Skeletal muscle tissue (tissue), 4 donors: Measurements from ENCODE around the gene STAMBP. TPM values are rescaled to one million over a fixed set of nuclear protein-coding genes. Genes with fewer than 3 reads are reported as not detected.

Source experiments
- H3K27ac ChIP-seq: one replicate; pipeline ENCODE4 v1.7.0; 2013; ENCODE audit warnings: mild to moderate bottlenecking, low read depth, low read length, inconsistent platforms
- H3K27me3 ChIP-seq, 3 donors: one replicate each; pipeline ENCODE4 v1.7.0; 2013; ENCODE audit warnings: low read length in 3 of 3; ENCODE audit not compliant: control insufficient read depth in 3 of 3, insufficient read depth in 3 of 3
- H3K36me3 ChIP-seq, 3 donors: one replicate each; pipeline ENCODE4 v1.7.0; 2013; ENCODE audit warnings: low read length in 3 of 3; ENCODE audit not compliant: control insufficient read depth in 3 of 3, insufficient read depth in 3 of 3
- H3K4me1 ChIP-seq, 3 donors: one replicate each; pipeline ENCODE4 v1.7.0; 2013; ENCODE audit warnings: low read length in 3 of 3, mild to moderate bottlenecking in 3 of 3; ENCODE audit not compliant: control insufficient read depth in 3 of 3, insufficient read depth in 3 of 3
- H3K4me3 ChIP-seq, 3 donors: one replicate each; pipeline ENCODE4 v1.7.0; 2013; ENCODE audit warnings: low read length in 3 of 3
- H3K9ac ChIP-seq, 3 donors: one replicate each; pipeline ENCODE4 v1.7.0; 2013; ENCODE audit warnings: low read length in 3 of 3, mild to moderate bottlenecking in 3 of 3, moderate library complexity in 2 of 3, low read depth in 1 of 3
- H3K9me3 ChIP-seq, 3 donors: one replicate each; pipeline ENCODE4 v1.7.0; 2013; ENCODE audit warnings: low read length in 3 of 3; ENCODE audit not compliant: control insufficient read depth in 3 of 3
- total RNA-seq: library from RNA; depleted of rRNA; stranded (reverse); fragments of >200 nt; gene quantifications from one replicate; pipeline ENCODE4 v1.2.3, GENCODE V29; 2014
- donor health status: Osteomylitis.

Gene STAMBP
- total RNA-seq, 1 donor from 2014 or later, result 12.0 TPM

DNA sequence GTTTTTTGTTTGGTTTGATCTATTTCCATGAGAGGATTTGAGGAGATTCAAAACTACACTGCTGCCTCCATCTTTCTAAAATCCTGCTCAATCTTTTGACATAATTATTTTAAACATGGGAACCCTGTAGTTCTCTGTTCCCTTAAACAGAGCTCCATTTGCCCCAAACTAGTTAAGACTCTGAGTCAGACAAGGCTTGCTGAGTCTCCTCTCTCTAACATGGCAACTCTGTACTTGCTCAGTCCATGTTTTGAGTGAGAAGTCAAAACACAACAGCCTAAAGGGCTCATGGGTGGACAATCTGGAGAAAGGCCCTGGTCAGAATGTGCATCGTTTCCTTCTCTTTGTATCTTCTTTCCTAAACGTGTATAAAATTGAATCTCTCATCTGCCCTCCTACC lies 7.1 kb upstream of the STAMBP start:
- no peaks in the 10 kb centered on the region for H3K36me3 ChIP-seq
- no peaks in the 10 kb centered on the region for H3K4me1 ChIP-seq
- no peaks in the 10 kb centered on the region for H3K9me3 ChIP-seq
- H3K27me3 ChIP-seq, result peaks cover 0 to 3% (median 0%) of the 10 kb centered on the region in 3 donors
- no peak overlapping the region for H3K27ac ChIP-seq
- no peak overlapping the region for H3K9ac ChIP-seq
- no peak overlapping the region for H3K4me3 ChIP-seq

DNA sequence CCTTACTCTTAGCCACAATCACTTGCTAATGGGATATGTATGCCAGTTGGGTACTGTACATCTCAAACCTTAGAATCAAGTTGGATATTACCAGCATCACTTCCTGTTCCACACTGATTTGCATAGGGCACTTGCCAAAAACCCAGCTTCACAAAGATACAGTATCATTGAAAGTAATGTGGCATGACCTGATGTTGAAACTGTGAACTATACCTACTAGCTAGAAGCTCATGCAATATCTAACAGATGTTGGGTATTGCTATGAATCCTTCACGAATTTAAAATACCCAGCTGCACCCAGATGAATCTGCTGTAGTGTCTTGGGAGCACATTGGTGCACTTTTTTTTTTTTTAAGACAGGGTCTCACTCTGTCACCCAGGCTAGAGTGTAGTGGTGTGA lies 6.5 kb upstream of the STAMBP start:
- H3K9me3 ChIP-seq, result no peaks in the 10 kb centered on the region
- H3K4me3 ChIP-seq, result no peak overlapping the region
- no peak overlapping the region for H3K27ac ChIP-seq
- no peak overlapping the region for H3K9ac ChIP-seq
- H3K4me1 ChIP-seq, result no peaks in the 10 kb centered on the region
- H3K27me3 ChIP-seq, result peaks cover 0 to 3% (median 0%) of the 10 kb centered on the region in 3 donors
- no peaks in the 10 kb centered on the region for H3K36me3 ChIP-seq

DNA sequence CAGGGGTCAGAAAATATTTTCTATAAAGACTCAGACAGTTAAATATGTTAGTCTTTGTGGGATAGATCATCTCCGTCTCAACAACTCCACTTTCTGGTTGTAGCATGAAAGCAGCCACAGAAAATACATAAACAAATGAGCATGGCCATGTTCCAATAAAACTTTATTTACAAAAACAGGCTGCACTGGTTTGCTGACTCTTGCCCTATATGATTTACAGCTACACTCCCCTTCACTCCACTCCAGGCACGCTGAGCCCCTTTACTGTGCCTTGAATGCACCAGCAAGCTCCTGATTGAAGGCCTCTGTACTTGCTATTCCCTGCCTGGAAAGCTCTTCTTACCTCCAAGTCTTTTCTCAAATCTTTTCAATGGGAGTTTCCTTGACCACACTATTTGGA lies 5.8 kb upstream of the STAMBP start:
- no peak overlapping the region for H3K9ac ChIP-seq
- H3K27ac ChIP-seq, result no peak overlapping the region
- no peaks in the 10 kb centered on the region for H3K36me3 ChIP-seq
- peaks cover 0 to 3% (median 0%) of the 10 kb centered on the region in 3 donors for H3K27me3 ChIP-seq
- H3K9me3 ChIP-seq, result no peaks in the 10 kb centered on the region
- no peak overlapping the region for H3K4me3 ChIP-seq
- H3K4me1 ChIP-seq, result peaks cover under 1 to 2% (median under 1%) of the 10 kb centered on the region in 3 donors

GRCh38 chr2:73823416-73823815 lies 5.3 kb upstream of the STAMBP start:
- H3K4me1 ChIP-seq, result peaks cover 3 to 6% (median 5%) of the 10 kb centered on the region in 3 donors
- peaks cover 0 to 3% (median 0%) of the 10 kb centered on the region in 3 donors for H3K27me3 ChIP-seq
- H3K9me3 ChIP-seq, result no peaks in the 10 kb centered on the region
- no peak overlapping the region for H3K27ac ChIP-seq
- no peaks in the 10 kb centered on the region for H3K36me3 ChIP-seq
- H3K9ac ChIP-seq, result no peak overlapping the region
- no peak overlapping the region for H3K4me3 ChIP-seq

DNA sequence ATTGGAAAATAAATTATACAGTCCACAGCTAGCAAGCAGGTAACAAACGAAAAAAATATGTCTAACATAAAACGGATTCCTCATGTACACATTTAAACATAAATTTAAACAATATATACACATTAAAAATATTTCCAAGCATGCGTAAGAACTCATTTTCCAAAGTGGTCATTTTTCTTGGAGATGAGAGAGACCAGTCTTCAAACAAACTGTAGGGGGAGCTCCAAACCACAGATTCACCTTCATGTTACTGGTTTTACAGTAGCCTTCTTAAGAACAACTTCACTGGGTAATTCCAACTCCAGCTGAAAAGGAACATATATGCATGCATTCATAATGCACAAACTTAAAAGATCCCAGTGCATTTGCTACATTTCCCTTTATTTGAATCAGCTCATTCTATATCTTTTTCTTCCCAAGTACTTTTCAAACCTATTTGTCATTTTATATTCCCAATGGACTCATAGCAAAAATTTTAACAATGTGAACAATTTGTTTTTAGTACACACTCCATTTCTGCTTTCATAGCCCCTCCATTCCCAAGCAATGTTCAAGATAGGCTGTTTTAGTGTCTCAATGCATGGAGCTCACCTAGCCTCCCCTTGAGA lies 4.7 kb upstream of the STAMBP start:
- H3K4me3 ChIP-seq, result no peak overlapping the region
- H3K27me3 ChIP-seq, result peaks cover 0 to 3% (median 0%) of the 10 kb centered on the region in 3 donors
- peaks cover 3 to 7% (median 5%) of the 10 kb centered on the region in 3 donors for H3K4me1 ChIP-seq
- H3K27ac ChIP-seq, result no peak overlapping the region
- H3K36me3 ChIP-seq, result no peaks in the 10 kb centered on the region
- no peaks in the 10 kb centered on the region for H3K9me3 ChIP-seq
- H3K9ac ChIP-seq, result no peak overlapping the region

DNA sequence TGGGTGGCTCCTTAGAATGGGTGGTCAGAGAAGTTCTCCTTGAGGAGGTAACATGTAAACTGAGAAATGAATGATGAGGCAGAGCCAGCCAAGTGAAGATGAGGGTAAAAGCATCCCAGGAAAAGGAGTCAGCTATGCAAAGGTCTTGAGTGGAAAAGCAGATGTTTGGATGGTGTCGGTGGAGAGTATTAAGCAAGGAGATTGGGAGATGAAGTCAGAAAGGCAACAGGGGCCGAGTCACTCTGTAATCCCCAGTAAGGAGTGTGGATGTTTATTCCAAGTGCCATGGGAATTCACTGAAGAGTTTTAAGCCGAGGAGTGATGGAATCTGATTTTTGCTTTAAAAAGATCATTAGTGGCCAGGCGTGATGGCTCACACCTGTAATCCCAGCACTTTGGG lies 3.4 kb upstream of the STAMBP start:
- H3K36me3 ChIP-seq, result no peaks in the 10 kb centered on the region
- H3K9ac ChIP-seq, result no peak overlapping the region
- H3K27me3 ChIP-seq, result peaks cover 0 to 3% (median 0%) of the 10 kb centered on the region in 3 donors
- no peak overlapping the region for H3K27ac ChIP-seq
- H3K9me3 ChIP-seq, result no peaks in the 10 kb centered on the region
- H3K4me3 ChIP-seq, result no peak overlapping the region
- H3K4me1 ChIP-seq, result peaks cover 14 to 18% (median 14%) of the 10 kb centered on the region in 3 donors

DNA sequence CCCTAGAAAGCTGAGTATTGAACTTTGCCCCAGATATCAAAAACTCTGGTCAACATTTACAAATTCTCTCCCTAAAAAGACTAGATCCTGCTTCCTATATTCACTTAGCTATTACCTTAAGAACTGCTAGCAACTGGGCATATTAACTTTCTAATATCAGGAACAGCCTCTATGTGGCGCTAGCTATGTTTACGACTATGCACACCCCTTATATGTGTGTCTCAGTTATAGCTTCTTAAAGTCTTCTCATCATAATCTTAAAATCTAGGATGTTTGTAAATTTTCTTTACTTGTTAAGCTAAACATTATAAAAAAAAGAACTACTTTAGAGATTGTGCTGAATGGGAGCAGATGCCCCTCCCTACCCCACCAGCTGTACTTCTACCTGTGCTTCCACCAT lies 1.7 kb upstream of the STAMBP start:
- no peak overlapping the region for H3K27ac ChIP-seq
- H3K4me3 ChIP-seq, result no peak overlapping the region
- H3K36me3 ChIP-seq, result peaks cover 0 to 5% (median 0%) of the 10 kb centered on the region in 3 donors
- no peak overlapping the region for H3K9ac ChIP-seq
- H3K27me3 ChIP-seq, result peaks cover 0 to 3% (median 0%) of the 10 kb centered on the region in 3 donors
- H3K9me3 ChIP-seq, result no peaks in the 10 kb centered on the region
- H3K4me1 ChIP-seq, result peaks cover 19 to 28% (median 24%) of the 10 kb centered on the region in 3 donors

GRCh38 chr2:73827660-73828388 lies 937 bp upstream of the STAMBP start:
- peak overlapping the region; percentile 97 for H3K27ac ChIP-seq

DNA sequence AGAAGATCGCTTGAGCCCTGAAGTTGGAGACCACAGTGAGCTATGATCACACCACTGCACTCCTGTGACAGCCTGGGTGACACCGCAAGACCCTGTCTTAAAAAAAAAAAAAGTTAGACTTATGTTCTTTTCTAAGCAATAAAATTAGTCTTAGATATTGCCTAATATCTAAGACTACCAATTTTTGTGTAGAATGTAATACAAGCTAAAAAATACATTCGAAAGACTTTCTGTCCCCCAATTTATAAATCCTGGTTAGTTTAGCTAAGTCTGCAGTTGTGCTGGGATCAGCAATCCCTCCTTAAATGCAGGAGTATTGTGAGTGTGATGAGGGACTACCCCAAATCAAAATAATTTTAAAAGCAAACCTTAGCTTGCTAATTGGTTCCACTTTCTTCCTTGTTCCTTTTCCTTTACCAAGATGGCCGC lies 358 bp upstream of the STAMBP start:
- Histone ChIP-seq H3K9me3 (no peaks in the 10 kb centered on the region), H3K27ac (peak overlapping the region; percentile 97), H3K27me3 (peaks cover 0 to 3% (median 0%) of the 10 kb centered on the region in 3 donors), H3K9ac (peak overlapping the region in 2 of 3 donors; percentile 92 to 94), H3K4me3 (peak overlapping the region; percentile 79 to 93 (median 90)), H3K36me3 (peaks cover 0 to 7% (median 5%) of the 10 kb centered on the region in 3 donors), H3K4me1 (peaks cover 28 to 39% (median 33%) of the 10 kb centered on the region in 3 donors)

More at GRCh38 chr2:73827660-73828388, 937 bp upstream of the STAMBP start:
- H3K27me3 ChIP-seq, result peaks cover 0 to 3% (median 0%) of the 10 kb centered on the region in 3 donors
- H3K36me3 ChIP-seq, result peaks cover 0 to 5% (median 5%) of the 10 kb centered on the region in 3 donors
- no peaks in the 10 kb centered on the region for H3K9me3 ChIP-seq
- peaks cover 22 to 35% (median 30%) of the 10 kb centered on the region in 3 donors for H3K4me1 ChIP-seq
- peak overlapping the region; percentile 79 to 93 (median 90) for H3K4me3 ChIP-seq
- H3K9ac ChIP-seq, result no peak overlapping the region

DNA sequence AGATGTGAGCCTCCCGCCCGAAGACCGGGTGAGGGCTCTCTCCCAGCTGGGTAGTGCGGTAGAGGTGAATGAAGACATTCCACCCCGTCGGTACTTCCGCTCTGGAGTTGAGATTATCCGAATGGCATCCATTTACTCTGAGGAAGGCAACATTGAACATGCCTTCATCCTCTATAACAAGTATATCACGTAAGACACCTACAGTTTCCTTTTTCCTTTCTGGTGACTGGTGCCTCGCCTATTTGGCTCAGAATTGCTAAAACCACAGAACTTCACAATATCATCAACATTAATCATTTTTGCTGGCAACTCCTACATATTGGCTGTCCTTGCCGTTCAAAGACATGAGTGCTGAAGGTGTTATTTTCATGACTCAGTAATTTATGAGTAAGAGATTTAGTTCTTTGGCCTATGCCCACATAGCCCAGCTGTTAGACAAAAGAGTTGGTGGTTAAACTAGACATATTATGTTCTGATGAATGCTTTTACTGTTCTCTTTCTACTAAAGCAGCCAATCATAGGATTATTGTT lies 2.2 kb downstream of the STAMBP start:
- Histone ChIP-seq H3K27me3 (no peaks in the 10 kb centered on the region), H3K27ac (peak overlapping the region; percentile 63), H3K4me1 (peaks cover 28 to 39% (median 33%) of the 10 kb centered on the region in 3 donors), H3K9me3 (no peaks in the 10 kb centered on the region), H3K9ac (no peak overlapping the region), H3K4me3 (peak overlapping the region in 1 of 3 donors; percentile 19), H3K36me3 (peaks cover 3 to 10% (median 9%) of the 10 kb centered on the region in 3 donors)
